Brain microvascular endothelial cell (primary cell): ENCODE results near the gene SUOX.
"Not testable (repeated sequence)": the region's sequence is repeated elsewhere in the genome, so short reads cannot be mapped to it uniquely, and the experiment has no call there.

ENCODE experiments used
- DNase-seq: peaks from one replicate; pipeline ENCODE4 v3.0.0-alpha.2; 2020
- H3K27ac ChIP-seq: fragments of 250-450 bp; sonication (Bioruptor Pico); 2 replicates; pipeline ENCODE4 v1.5.1; 2020; ENCODE audit warnings: mild to moderate bottlenecking, moderate library complexity
- H3K27me3 ChIP-seq: fragments of 250-450 bp; sonication (Bioruptor Pico); replicated peaks from 2 replicates; pipeline ENCODE4 v1.5.1; 2020; ENCODE audit warnings: mild to moderate bottlenecking
- H3K36me3 ChIP-seq: fragments of 250-450 bp; sonication (Bioruptor Pico); replicated peaks from 2 replicates; pipeline ENCODE4 v1.5.1; 2020; ENCODE audit warnings: mild to moderate bottlenecking
- H3K4me3 ChIP-seq: 2 replicates; pipeline ENCODE4 v1.5.1; 2011; ENCODE audit warnings: low read depth, mild to moderate bottlenecking, control low read depth, low read length, moderate library complexity
- in situ Hi-C: cut with HindIII; loops from 2 replicates; pipeline ENCODE4 v1.10.0; 2017; ENCODE audit warnings: low sequenced_read_pairs, low pct_ligation_motif_present
- TF ChIP-seq, protein P1 (sequence below): IDR thresholded peaks from 2 replicates; pipeline ENCODE4 v1.5.1; 2011; ENCODE audit warnings: low read depth, mild to moderate bottlenecking, moderate library complexity, low read length, control low read depth, inconsistent platforms; ENCODE audit errors: missing control alignments

Gene SUOX

DNA sequence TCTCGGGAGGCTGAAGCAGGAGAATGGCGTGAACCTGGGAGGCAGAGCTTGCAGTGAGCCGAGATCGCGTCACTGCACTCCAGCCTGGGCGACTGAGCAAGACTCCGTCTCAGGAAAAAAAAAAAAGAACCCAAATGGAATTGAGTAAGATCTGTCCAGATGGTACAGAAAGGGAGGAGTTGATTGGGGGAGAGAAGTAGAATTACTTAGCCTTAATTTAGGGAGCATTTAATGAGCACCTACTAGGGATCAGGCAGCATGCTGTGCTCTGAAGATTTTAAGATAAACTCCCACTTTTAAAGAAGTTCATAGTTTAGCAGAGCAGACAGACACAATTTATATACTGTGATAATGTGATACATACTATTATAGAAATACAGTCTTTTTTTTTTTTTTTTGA, 18.7 kb upstream of the SUOX start:
- DNase-seq, result no peak
- TF ChIP-seq, protein P1, sequence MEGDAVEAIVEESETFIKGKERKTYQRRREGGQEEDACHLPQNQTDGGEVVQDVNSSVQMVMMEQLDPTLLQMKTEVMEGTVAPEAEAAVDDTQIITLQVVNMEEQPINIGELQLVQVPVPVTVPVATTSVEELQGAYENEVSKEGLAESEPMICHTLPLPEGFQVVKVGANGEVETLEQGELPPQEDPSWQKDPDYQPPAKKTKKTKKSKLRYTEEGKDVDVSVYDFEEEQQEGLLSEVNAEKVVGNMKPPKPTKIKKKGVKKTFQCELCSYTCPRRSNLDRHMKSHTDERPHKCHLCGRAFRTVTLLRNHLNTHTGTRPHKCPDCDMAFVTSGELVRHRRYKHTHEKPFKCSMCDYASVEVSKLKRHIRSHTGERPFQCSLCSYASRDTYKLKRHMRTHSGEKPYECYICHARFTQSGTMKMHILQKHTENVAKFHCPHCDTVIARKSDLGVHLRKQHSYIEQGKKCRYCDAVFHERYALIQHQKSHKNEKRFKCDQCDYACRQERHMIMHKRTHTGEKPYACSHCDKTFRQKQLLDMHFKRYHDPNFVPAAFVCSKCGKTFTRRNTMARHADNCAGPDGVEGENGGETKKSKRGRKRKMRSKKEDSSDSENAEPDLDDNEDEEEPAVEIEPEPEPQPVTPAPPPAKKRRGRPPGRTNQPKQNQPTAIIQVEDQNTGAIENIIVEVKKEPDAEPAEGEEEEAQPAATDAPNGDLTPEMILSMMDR, result no peak
- in situ Hi-C loops, result no loop called here
- peaks cover 20% of the 10 kb centered on the region for H3K36me3 ChIP-seq
- no peak overlapping the region for H3K27ac ChIP-seq
- no peak overlapping the region for H3K4me3 ChIP-seq
- no peaks in the 10 kb centered on the region for H3K27me3 ChIP-seq

DNA sequence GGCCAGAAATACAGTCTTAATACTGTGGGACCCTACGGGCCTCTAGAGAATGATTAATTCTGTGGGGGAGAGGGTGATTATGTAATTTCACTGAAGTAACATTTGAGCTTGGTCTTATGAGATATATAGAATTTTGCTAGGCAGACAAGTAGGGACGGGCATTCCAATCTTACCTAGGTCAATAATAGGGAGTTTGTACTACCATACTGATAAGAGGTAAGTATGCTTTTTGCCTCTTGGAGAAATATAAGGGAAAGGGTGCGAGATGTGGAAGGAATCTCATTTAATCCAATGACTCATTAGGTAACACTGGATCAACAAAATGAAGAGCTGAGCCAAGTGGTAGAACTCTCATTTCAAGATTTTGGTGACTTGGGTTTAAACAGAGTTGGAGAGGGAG, 18.0 kb upstream of the SUOX start:
- in situ Hi-C loops, result no loop called here
- no peak for DNase-seq
- no peaks in the 10 kb centered on the region for H3K27me3 ChIP-seq
- TF ChIP-seq, protein P1, result no peak
- H3K27ac ChIP-seq, result no peak overlapping the region
- no peak overlapping the region for H3K4me3 ChIP-seq
- H3K36me3 ChIP-seq, result peaks cover 24% of the 10 kb centered on the region

DNA sequence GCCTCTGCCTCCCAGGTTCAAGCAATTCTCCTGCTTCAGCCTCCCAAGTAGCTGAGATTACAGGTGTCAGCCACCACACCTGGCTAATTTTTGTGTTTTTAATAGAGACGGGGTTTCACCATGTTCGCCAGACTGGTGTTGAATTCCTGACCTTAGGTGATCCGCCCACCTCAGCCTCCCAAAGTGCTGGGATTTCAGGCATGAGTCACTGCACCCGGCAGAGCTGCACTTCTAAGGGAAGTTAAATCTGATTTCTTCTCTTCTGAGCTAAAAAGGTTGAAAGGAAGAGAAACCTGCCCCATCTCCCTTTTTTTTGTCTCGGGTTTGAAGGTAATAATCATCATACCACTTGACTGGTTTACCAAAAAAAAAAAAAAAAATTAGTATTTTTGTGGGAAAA, 15.2 kb upstream of the SUOX start:
- in situ Hi-C loops, result not testable (repeated sequence)
- H3K36me3 ChIP-seq, result peaks cover 39% of the 10 kb centered on the region

DNA sequence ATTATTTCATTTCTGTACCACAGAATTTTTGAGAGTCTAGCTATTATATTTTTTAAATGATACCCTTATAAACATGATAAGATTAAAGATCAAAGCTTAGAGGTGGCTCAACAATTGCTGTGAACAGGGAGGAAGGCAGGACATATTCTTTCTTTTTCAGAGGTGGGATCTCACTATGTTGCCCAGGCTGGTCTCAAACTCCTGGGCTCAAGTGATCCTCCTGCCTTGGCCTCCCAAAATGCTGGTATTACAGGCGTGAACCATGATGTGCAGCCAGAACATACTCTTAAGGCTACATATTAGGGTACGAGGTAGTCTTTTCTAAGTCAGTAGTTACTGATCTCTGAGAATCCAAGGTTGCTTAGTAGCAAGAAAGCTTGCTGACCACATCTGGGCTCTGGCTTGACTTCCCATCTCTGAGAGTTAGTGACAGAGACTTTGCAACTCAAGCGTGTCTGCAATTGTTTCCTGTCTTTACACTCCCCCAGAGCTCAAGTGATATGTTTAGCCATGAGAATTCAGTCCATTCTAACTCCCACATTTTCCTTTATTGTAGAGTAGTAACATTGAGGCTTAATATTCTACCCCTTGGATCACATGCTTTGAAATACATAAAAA, 14.6 kb upstream of the SUOX start:
- Histone ChIP-seq H3K36me3 (peaks cover 44% of the 10 kb centered on the region), H3K4me3 (no peak overlapping the region), H3K27ac (no peak overlapping the region), H3K27me3 (no peaks in the 10 kb centered on the region)
- in situ Hi-C loops, result no loop called here
- TF ChIP-seq, protein P1, result no peak
- no peak for DNase-seq

More for the DNA sequence above, 15.2 kb upstream of the SUOX start:
- not testable (repeated sequence) for H3K27me3 ChIP-seq, H3K4me3 ChIP-seq, H3K27ac ChIP-seq
- DNase-seq, result peak; percentile 25

DNA sequence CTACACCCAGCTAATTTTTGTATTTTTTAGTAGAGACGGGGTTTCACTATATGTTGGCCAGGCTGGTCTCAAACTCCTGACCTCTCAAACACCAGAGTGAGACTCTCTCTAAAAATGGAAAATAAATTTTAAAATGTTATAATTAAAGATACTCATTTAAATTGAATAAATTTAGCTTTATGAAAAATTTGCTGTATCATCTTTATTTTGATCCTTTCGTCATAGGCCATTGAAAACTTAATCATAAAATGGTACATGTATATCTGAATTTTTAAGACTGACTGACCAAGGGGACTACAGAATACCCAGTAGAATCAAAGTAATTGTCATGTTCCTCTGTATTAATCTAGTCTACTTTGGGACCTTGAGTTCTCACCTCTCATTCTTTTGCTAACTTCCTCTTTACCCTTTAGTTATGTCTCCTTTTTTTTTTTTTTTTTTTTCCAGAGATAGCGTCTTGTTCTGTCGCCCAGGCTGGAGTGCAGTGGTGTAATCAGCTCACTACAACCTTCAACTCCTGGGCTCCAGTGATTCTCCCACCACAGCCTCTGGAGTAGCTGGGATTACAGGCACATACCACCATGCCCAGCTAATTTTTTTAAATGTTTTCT, 13.7 kb upstream of the SUOX start:
- in situ Hi-C loops, result no loop called here
- Histone ChIP-seq H3K36me3 (peaks cover 51% of the 10 kb centered on the region), H3K4me3 (no peak overlapping the region), H3K27me3 (no peaks in the 10 kb centered on the region), H3K27ac (no peak overlapping the region)
- TF ChIP-seq, protein P1, result no peak
- DNase-seq, result no peak

DNA sequence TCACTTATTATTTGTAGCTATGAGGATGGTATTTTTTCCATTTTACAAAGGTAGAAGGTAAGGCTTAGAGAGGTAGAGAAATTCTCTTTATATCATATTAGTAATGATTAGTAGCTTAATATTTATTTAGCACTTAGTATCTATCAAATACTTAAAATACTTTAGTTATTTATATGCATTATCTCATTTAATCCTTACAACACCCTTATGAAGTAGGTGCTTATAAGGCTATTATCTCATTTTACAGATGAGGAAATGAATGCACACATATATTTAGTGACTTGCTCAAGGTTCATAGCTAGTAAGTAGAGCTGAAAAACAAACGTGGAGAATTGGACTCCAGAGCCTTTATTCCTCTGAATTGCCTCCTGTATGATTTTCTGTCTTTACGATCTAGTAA, 12.2 kb upstream of the SUOX start:
- H3K36me3 ChIP-seq, result peaks cover 55% of the 10 kb centered on the region
- no peak for DNase-seq
- TF ChIP-seq, protein P1, result no peak
- in situ Hi-C loops, result no loop called here
- H3K4me3 ChIP-seq, result no peak overlapping the region
- H3K27me3 ChIP-seq, result no peaks in the 10 kb centered on the region
- no peak overlapping the region for H3K27ac ChIP-seq
